ENCODE results near the gene RPRD2.
A peak's percentile ranks its signal among the peaks of the same experiment; 100 is the strongest.

RPRD2 gene

GRCh38 chr1:150516050-150516591 is 152.2 kb downstream of the RPRD2 start:
- no peak for TF ChIP-seq CTCF (IDR thresholded peaks at IDR 0.05)
- Histone ChIP-seq H3K4me3 (peak overlapping the region; percentile 83), H3K27ac (peak overlapping the region; percentile 78 to 92)
- DNase-seq (ENCODE audit: low spot score) = no peak

- DNase-seq (ENCODE audit: low spot score) = no peak
- TF ChIP-seq CTCF (IDR thresholded peaks at IDR 0.05) = no peak
- Histone ChIP-seq H3K27ac (peak overlapping the region; percentile 1 to 92), H3K4me3 (peak overlapping the region; percentile 83)
Observed at GRCh38 chr1:150516616-150517015, 152.7 kb downstream of the RPRD2 start.

GRCh38 chr1:150521196-150521968 is 157.4 kb downstream of the RPRD2 start:
- no peak for TF ChIP-seq CTCF (IDR thresholded peaks at IDR 0.05)
- DNase-seq (ENCODE audit: low spot score) = no peak
- H3K27ac ChIP-seq = no peak overlapping the region
- no peak overlapping the region for H3K4me3 ChIP-seq

GRCh38 chr1:150525348-150525747 is 161.4 kb downstream of the RPRD2 start:
- Histone ChIP-seq H3K27ac (no peak overlapping the region), H3K4me3 (no peak overlapping the region)
- no peak for DNase-seq (ENCODE audit: low spot score)
- TF ChIP-seq CTCF (IDR thresholded peaks at IDR 0.05) = no peak
